Gastrocnemius medialis (tissue), 4 donors: ENCODE measurements around the gene ST6GALNAC2.

Experiments used
- CTCF ChIP-seq, 5 experiments: fragments of 450-650 bp in 3 of 5; fragments of 200-600 bp in 2 of 5; sonication (generic) in 2 of 5; IDR thresholded peaks in 4 of 5; conservative IDR thresholded peaks in 1 of 5; 1 replicate in 4 of 5; 2 replicates in 1 of 5; pipeline ENCODE4 v1.5.1; 2016 to 2019; ENCODE audit warnings: antibody characterized with exemption in 5 of 5, mild to moderate bottlenecking in 3 of 5, moderate library complexity in 3 of 5
- POLR2A ChIP-seq, 2 donors: fragments of 450-650 bp; IDR thresholded peaks; one replicate each; pipeline ENCODE4 v1.6.1; 2017; ENCODE audit warnings: antibody characterized with exemption in 2 of 2, mild to moderate bottlenecking in 2 of 2, moderate library complexity in 2 of 2

- TF ChIP-seq CTCF (IDR thresholded peaks at IDR 0.05 in 4 of 5, conservative IDR thresholded peaks at IDR 0.05 in 1 of 5) (no peak), POLR2A (IDR thresholded peaks at IDR 0.05) (no peak)
Observed at GRCh38 chr17:76524598-76525512, 60.8 kb downstream of the ST6GALNAC2 start.
